AG09309 (cell line): ENCODE measurements around the gene AUTS2.

Experiments
- DNase-seq: peaks from one replicate; pipeline ENCODE4 v3.0.0-alpha.2; 2010; ENCODE audit warnings: low read depth
- H3K4me3 ChIP-seq: 2 replicates; pipeline ENCODE4 v1.5.1; 2011; ENCODE audit warnings: mild to moderate bottlenecking, low read depth, low read length, moderate library complexity; ENCODE audit not compliant: control insufficient read depth
- TF ChIP-seq, protein P1 (sequence below): IDR thresholded peaks from 2 replicates; pipeline ENCODE4 v1.5.1; 2011; ENCODE audit warnings: mild to moderate bottlenecking, low read depth, low read length, inconsistent platforms; ENCODE audit not compliant: insufficient read depth, control insufficient read depth; ENCODE audit errors: missing control alignments

The AUTS2 gene

DNA sequence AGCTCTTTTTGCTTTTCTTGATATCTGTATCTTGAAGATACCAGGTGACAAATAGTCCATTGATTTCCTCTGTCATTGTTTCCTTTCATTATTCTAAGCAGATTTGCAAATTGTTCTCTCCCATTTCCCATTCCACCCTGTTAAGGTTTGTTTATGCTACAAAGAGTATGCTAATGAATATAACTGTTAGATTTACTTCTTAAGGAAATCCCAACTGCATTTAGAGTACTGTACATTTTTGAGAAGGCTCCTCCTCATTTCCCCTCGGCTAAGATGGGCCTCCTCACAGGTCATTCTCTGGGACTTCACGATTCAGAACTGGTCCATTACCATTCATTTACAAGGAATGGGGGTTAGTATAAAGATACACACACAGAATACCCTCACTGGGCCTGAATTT is 15.6 kb downstream of the AUTS2 start:
- no peak for DNase-seq
- H3K4me3 ChIP-seq = no peak overlapping the region
- TF ChIP-seq, protein P1, sequence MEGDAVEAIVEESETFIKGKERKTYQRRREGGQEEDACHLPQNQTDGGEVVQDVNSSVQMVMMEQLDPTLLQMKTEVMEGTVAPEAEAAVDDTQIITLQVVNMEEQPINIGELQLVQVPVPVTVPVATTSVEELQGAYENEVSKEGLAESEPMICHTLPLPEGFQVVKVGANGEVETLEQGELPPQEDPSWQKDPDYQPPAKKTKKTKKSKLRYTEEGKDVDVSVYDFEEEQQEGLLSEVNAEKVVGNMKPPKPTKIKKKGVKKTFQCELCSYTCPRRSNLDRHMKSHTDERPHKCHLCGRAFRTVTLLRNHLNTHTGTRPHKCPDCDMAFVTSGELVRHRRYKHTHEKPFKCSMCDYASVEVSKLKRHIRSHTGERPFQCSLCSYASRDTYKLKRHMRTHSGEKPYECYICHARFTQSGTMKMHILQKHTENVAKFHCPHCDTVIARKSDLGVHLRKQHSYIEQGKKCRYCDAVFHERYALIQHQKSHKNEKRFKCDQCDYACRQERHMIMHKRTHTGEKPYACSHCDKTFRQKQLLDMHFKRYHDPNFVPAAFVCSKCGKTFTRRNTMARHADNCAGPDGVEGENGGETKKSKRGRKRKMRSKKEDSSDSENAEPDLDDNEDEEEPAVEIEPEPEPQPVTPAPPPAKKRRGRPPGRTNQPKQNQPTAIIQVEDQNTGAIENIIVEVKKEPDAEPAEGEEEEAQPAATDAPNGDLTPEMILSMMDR = no peak

DNA sequence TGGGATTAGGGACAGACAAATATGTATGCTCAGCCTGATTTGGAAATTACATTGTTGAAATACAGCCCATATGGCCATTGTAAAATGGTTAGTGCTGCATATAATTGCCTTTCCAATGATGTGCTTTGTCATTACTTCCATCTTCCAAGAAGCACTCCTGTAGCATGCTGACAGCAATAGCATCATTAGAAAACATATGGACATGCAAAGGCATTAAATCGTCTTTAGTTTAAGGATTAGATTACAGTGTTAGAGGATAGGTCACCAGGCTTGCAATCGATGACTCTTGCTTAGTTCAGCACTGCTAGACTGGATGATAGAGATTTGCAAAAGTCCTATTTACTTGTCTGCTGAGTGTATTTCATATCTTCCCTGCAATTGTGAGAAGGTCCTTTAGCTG is 17.4 kb downstream of the AUTS2 start:
- no peak overlapping the region for H3K4me3 ChIP-seq
- TF ChIP-seq, protein P1 = no peak
- DNase-seq = no peak

DNA sequence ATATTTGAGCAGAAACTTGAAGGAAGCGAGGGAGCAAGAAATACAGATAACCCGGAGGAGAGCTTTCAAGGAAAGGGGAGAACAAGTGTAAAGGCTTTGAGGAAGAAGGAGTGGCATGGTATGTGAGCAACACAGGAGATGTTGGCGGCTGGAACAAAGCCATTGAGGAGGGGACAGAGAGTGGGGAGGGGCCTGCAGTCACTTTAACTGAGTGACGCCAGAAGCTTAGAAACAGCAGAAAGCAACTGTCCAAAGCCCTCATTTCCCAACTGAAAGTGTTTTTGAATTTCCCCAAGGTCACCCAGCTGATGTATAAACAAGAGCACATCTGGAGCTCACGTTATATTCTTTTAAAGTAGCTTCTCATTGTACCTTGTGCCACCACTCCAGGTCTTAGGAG is 19.1 kb downstream of the AUTS2 start:
- H3K4me3 ChIP-seq = no peak overlapping the region
- no peak for DNase-seq
- TF ChIP-seq, protein P1 = no peak

DNA sequence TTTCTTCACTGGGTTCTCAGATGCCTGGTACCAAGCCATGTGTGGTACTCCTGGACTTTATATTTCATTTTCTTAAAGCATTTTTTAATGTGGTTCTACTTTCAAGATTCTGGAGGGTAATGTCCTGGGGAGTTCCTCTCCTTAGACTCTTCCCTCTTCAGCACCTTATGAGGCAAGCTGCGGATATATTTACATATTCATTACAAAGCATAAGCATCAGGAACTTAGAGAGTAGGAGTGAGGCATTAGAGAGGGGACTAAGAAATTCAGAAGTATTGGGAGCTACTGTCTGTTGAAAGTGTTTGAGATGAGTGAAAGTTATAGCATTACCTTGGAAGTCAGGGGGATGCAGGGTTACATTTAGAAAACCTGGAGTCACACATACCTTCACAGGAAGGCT is 20.8 kb downstream of the AUTS2 start:
- no peak overlapping the region for H3K4me3 ChIP-seq
- TF ChIP-seq, protein P1 = no peak
- DNase-seq = no peak

DNA sequence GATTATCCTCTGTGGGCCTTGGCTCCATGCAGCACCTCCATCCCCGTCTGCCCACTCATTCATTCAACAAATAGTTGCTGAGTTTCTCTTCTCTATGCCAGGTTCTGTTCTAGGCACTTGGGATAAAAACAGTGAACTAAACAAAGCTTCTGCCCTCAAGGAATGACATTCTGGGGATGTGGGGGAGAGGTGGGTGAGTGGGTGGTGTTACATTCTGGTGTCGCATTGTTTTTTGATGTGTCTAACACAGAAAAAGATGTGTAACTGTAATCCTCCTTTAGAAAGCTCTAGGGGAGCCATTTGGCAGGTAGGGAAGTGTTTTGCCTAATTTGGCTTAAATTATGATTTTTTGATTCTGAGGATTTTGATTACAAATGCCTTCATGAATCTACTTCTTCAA is 21.4 kb downstream of the AUTS2 start:
- no peak for DNase-seq
- TF ChIP-seq, protein P1 = no peak
- no peak overlapping the region for H3K4me3 ChIP-seq

DNA sequence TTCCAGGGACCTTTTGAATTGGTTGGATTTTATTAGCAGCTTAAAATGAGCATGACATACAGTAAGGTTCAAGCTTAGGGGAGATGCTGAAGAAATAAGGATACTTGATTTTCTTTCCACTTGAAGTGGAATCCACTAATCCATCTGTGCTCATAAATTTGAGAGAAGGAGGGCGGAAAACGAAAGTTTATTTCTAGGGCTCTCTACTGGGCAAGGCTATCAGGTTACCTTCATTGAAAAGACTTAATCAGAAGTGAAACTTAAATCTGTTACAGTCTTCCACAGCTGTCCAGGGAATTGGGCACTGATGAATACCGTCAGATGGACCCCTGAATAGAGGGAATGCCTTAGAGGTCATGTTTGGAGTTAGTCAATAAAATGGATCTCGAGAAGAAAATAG is 21.8 kb downstream of the AUTS2 start:
- no peak overlapping the region for H3K4me3 ChIP-seq
- DNase-seq = no peak
- TF ChIP-seq, protein P1 = no peak

DNA sequence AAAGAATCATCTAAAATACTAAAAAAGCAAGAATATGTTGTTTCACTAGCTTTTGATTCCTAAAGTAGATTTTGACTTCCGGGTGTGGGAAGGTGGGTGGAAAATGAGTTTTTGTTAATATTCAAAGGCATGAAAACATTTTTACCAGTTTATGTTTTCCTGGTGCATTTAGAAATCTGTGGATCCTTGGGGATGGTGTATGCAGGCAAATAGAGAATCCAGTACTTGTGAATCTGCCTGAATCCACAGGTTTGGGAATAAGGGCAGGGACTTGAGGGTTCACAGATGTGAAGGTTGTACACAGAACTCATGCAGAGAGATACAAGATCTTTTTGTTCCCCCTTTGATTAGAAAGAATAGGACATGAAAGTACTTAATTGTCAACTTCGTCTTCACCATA is 22.4 kb downstream of the AUTS2 start:
- H3K4me3 ChIP-seq = no peak overlapping the region
- no peak for DNase-seq
- TF ChIP-seq, protein P1 = no peak
